Measurements from ENCODE around the gene KCNV2.
A peak's percentile ranks its signal among the peaks of the same experiment; 100 is the strongest.

The KCNV2 gene

GRCh38 chr9:2727966-2728613 lies 10.8 kb downstream of the KCNV2 start:
- DNase-seq = peak; percentile 57
- Histone ChIP-seq H3K36me3 (no peaks in the 10 kb centered on the region), H3K4me3 (ENCODE audit: low read depth, low read length) (no peak overlapping the region), H3K9me3 (no peaks in the 10 kb centered on the region), H3K4me1 (peaks cover 11% of the 10 kb centered on the region), H3K27me3 (no peaks in the 10 kb centered on the region)
- TF ChIP-seq CTCF (IDR thresholded peaks at IDR 0.05; ENCODE audit: low read depth, low read length) = peak; percentile 95

DNA sequence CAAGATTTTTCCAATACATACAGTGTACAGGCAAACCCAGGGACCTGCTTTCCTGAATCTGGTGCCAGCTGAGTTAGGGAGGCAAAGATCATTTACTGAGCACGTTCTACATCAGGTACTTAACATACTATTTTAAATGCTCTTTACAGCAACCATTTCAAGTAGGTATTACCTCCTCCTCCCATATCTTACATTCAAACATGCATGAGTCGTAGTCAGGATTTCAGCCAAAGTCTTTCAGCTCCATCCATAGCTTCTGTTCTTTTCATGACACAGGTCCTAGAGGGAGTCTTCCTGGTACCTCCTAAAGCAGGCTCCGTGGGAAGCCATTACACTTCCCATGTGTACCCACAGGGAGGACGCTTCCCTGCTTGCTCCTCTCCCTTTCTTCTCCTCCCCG lies 11.7 kb downstream of the KCNV2 start:
- H3K4me1 ChIP-seq = peaks cover 6% of the 10 kb centered on the region; the same call in 1 of the 2 replicates
- DNase-seq = no peak
- no peaks in the 10 kb centered on the region for H3K36me3 ChIP-seq
- no peak for TF ChIP-seq CTCF (IDR thresholded peaks at IDR 0.05; ENCODE audit: low read depth, low read length)
- H3K4me3 ChIP-seq (ENCODE audit: low read depth, low read length) = no peak overlapping the region
- H3K27me3 ChIP-seq = no peaks in the 10 kb centered on the region
- H3K9me3 ChIP-seq = no peaks in the 10 kb centered on the region

- Histone ChIP-seq H3K27me3 (no peaks in the 10 kb centered on the region), H3K4me1 (peaks cover 6% of the 10 kb centered on the region; the same call in 1 of the 2 replicates), H3K36me3 (no peaks in the 10 kb centered on the region; the same call in 1 of the 2 replicates), H3K9me3 (no peaks in the 10 kb centered on the region), H3K4me3 (ENCODE audit: low read depth, low read length) (no peak overlapping the region)
- no peak for TF ChIP-seq CTCF (IDR thresholded peaks at IDR 0.05; ENCODE audit: low read depth, low read length)
- DNase-seq = no peak
Measured at GRCh38 chr9:2729721-2730120, 12.4 kb downstream of the KCNV2 start.

- Histone ChIP-seq H3K27me3 (no peaks in the 10 kb centered on the region), H3K9me3 (no peaks in the 10 kb centered on the region), H3K4me3 (ENCODE audit: low read depth, low read length) (no peak overlapping the region), H3K4me1 (peaks cover 6% of the 10 kb centered on the region; the same call in 1 of the 2 replicates), H3K36me3 (no peaks in the 10 kb centered on the region; the same call in 1 of the 2 replicates)
- no peak for TF ChIP-seq CTCF (IDR thresholded peaks at IDR 0.05; ENCODE audit: low read depth, low read length)
- DNase-seq = no peak
Measured at GRCh38 chr9:2730971-2731370, 13.7 kb downstream of the KCNV2 start.

GRCh38 chr9:2732492-2732891 lies 15.2 kb downstream of the KCNV2 start:
- no peak for TF ChIP-seq CTCF (IDR thresholded peaks at IDR 0.05; ENCODE audit: low read depth, low read length)
- H3K4me3 ChIP-seq (ENCODE audit: low read depth, low read length) = no peak overlapping the region
- H3K9me3 ChIP-seq = no peaks in the 10 kb centered on the region
- no peaks in the 10 kb centered on the region for H3K27me3 ChIP-seq
- peaks cover 6% of the 10 kb centered on the region; the same call in 1 of the 2 replicates for H3K4me1 ChIP-seq
- no peak for DNase-seq
- no peaks in the 10 kb centered on the region; the same call in 1 of the 2 replicates for H3K36me3 ChIP-seq

- Histone ChIP-seq H3K9me3 (no peaks in the 10 kb centered on the region), H3K36me3 (peaks cover 12% of the 10 kb centered on the region), H3K4me1 (peaks cover 1% of the 10 kb centered on the region; the same call in 1 of the 2 replicates), H3K4me3 (ENCODE audit: low read depth, low read length) (no peak overlapping the region), H3K27me3 (no peaks in the 10 kb centered on the region)
- TF ChIP-seq CTCF (IDR thresholded peaks at IDR 0.05; ENCODE audit: low read depth, low read length) = no peak
- no peak for DNase-seq
Measured at GRCh38 chr9:2740616-2741015, 23.3 kb downstream of the KCNV2 start.
